Rectal smooth muscle tissue (tissue), 1 donor: ENCODE results near the gene CCNDBP1.
"Not testable (repeated sequence)": the region's sequence is repeated elsewhere in the genome, so short reads cannot be mapped to it uniquely, and the experiment has no call there.

Source experiments
- H3K27ac ChIP-seq: one replicate; pipeline ENCODE4 v1.7.0; 2013; ENCODE audit warnings: low read depth, low read length, inconsistent platforms
- H3K27me3 ChIP-seq: one replicate; pipeline ENCODE4 v1.7.0; 2013; ENCODE audit warnings: low read length; ENCODE audit not compliant: control insufficient read depth, insufficient read depth
- H3K36me3 ChIP-seq: one replicate; pipeline ENCODE4 v1.7.0; 2013; ENCODE audit warnings: low read length; ENCODE audit not compliant: control insufficient read depth, insufficient read depth
- H3K4me1 ChIP-seq: one replicate; pipeline ENCODE4 v1.7.0; 2013; ENCODE audit warnings: low read length; ENCODE audit not compliant: control insufficient read depth, insufficient read depth
- H3K4me3 ChIP-seq: one replicate; pipeline ENCODE4 v1.7.0; 2013; ENCODE audit warnings: low read length
- H3K9ac ChIP-seq: one replicate; pipeline ENCODE4 v1.7.0; 2013; ENCODE audit warnings: low read length

CCNDBP1 gene

GRCh38 chr15:43225950-43226255 lies 40.7 kb downstream of the CCNDBP1 start:
- not testable (repeated sequence) for H3K36me3 ChIP-seq, H3K27me3 ChIP-seq, H3K27ac ChIP-seq, H3K9ac ChIP-seq, H3K4me1 ChIP-seq, H3K4me3 ChIP-seq

- Histone ChIP-seq H3K4me1 (no peaks in the 10 kb centered on the region), H3K36me3 (no peaks in the 10 kb centered on the region), H3K27ac (no peak overlapping the region), H3K27me3 (peaks cover 2% of the 10 kb centered on the region), H3K4me3 (no peak overlapping the region), H3K9ac (no peak overlapping the region)
These were observed 41.5 kb downstream of the CCNDBP1 start for GRCh38 chr15:43226436-43227305.

- H3K36me3 ChIP-seq, result no peaks in the 10 kb centered on the region
- H3K9ac ChIP-seq, result no peak overlapping the region
- H3K27ac ChIP-seq, result no peak overlapping the region
- H3K4me1 ChIP-seq, result no peaks in the 10 kb centered on the region
- H3K4me3 ChIP-seq, result no peak overlapping the region
- H3K27me3 ChIP-seq, result peaks cover 2% of the 10 kb centered on the region
These were observed 44.8 kb downstream of the CCNDBP1 start for GRCh38 chr15:43229977-43230376.

- Histone ChIP-seq H3K4me3 (no peak overlapping the region), H3K4me1 (no peaks in the 10 kb centered on the region), H3K9ac (no peak overlapping the region), H3K36me3 (no peaks in the 10 kb centered on the region), H3K27me3 (peaks cover 2% of the 10 kb centered on the region), H3K27ac (no peak overlapping the region)
These were observed 45.5 kb downstream of the CCNDBP1 start for GRCh38 chr15:43230640-43231115.

GRCh38 chr15:43232289-43232874 lies 47.2 kb downstream of the CCNDBP1 start:
- no peaks in the 10 kb centered on the region for H3K4me1 ChIP-seq
- H3K9ac ChIP-seq, result no peak overlapping the region
- H3K27ac ChIP-seq, result no peak overlapping the region
- no peak overlapping the region for H3K4me3 ChIP-seq
- no peaks in the 10 kb centered on the region for H3K36me3 ChIP-seq
- peaks cover 2% of the 10 kb centered on the region for H3K27me3 ChIP-seq

GRCh38 chr15:43235536-43235935 lies 50.3 kb downstream of the CCNDBP1 start:
- Histone ChIP-seq H3K4me3 (no peak overlapping the region), H3K9ac (no peak overlapping the region), H3K27me3 (no peaks in the 10 kb centered on the region), H3K27ac (no peak overlapping the region), H3K4me1 (no peaks in the 10 kb centered on the region), H3K36me3 (no peaks in the 10 kb centered on the region)

- Histone ChIP-seq H3K4me1 (no peaks in the 10 kb centered on the region), H3K4me3 (no peak overlapping the region), H3K27ac (no peak overlapping the region), H3K36me3 (no peaks in the 10 kb centered on the region), H3K27me3 (no peaks in the 10 kb centered on the region), H3K9ac (no peak overlapping the region)
These were observed 52.8 kb downstream of the CCNDBP1 start for GRCh38 chr15:43237842-43238470.

- no peak overlapping the region for H3K27ac ChIP-seq
- H3K9ac ChIP-seq, result no peak overlapping the region
- H3K4me3 ChIP-seq, result no peak overlapping the region
- no peaks in the 10 kb centered on the region for H3K36me3 ChIP-seq
- no peaks in the 10 kb centered on the region for H3K27me3 ChIP-seq
- H3K4me1 ChIP-seq, result no peaks in the 10 kb centered on the region
These were observed 53.5 kb downstream of the CCNDBP1 start for GRCh38 chr15:43238671-43239131.

- Histone ChIP-seq H3K27ac (no peak overlapping the region), H3K27me3 (no peaks in the 10 kb centered on the region), H3K36me3 (no peaks in the 10 kb centered on the region), H3K4me1 (no peaks in the 10 kb centered on the region), H3K4me3 (no peak overlapping the region), H3K9ac (no peak overlapping the region)
These were observed 54.7 kb downstream of the CCNDBP1 start for GRCh38 chr15:43239732-43240491.

GRCh38 chr15:43241100-43241499 lies 55.9 kb downstream of the CCNDBP1 start:
- Histone ChIP-seq H3K27me3 (no peaks in the 10 kb centered on the region), H3K36me3 (no peaks in the 10 kb centered on the region), H3K4me1 (no peaks in the 10 kb centered on the region), H3K9ac (no peak overlapping the region), H3K27ac (no peak overlapping the region), H3K4me3 (no peak overlapping the region)

GRCh38 chr15:43242616-43243015 lies 57.4 kb downstream of the CCNDBP1 start:
- Histone ChIP-seq H3K27ac (no peak overlapping the region), H3K27me3 (no peaks in the 10 kb centered on the region), H3K9ac (no peak overlapping the region), H3K4me3 (no peak overlapping the region), H3K36me3 (no peaks in the 10 kb centered on the region), H3K4me1 (no peaks in the 10 kb centered on the region)

GRCh38 chr15:43243020-43243645 lies 57.9 kb downstream of the CCNDBP1 start:
- H3K4me3 ChIP-seq, result no peak overlapping the region
- H3K4me1 ChIP-seq, result no peaks in the 10 kb centered on the region
- H3K36me3 ChIP-seq, result no peaks in the 10 kb centered on the region
- H3K27me3 ChIP-seq, result no peaks in the 10 kb centered on the region
- no peak overlapping the region for H3K9ac ChIP-seq
- no peak overlapping the region for H3K27ac ChIP-seq
